Esophagus (tissue), 2 donors: ENCODE data around the gene SYNE3. TPM values are rescaled to one million over a fixed set of nuclear protein-coding genes. Genes with fewer than 3 reads are reported as not detected.

Experiments
- H3K27ac ChIP-seq, 2 donors: one replicate each; pipeline ENCODE4 v1.5.1; 2013; ENCODE audit warnings: low read depth in 2 of 2, mild to moderate bottlenecking in 2 of 2, inconsistent platforms in 1 of 2, low read length in 1 of 2, moderate library complexity in 1 of 2
- H3K27me3 ChIP-seq, 2 donors: one replicate each; pipeline ENCODE4 v1.6.1; 2013; ENCODE audit warnings: low read length in 2 of 2, control low read depth in 1 of 2, mild to moderate bottlenecking in 1 of 2; ENCODE audit not compliant: insufficient read depth in 2 of 2, control insufficient read depth in 1 of 2
- H3K36me3 ChIP-seq, 2 donors: one replicate each; pipeline ENCODE4 v1.6.1; 2013; ENCODE audit warnings: low read length in 1 of 2; ENCODE audit not compliant: control insufficient read depth in 2 of 2, insufficient read depth in 2 of 2
- H3K4me1 ChIP-seq, 2 donors: one replicate each; pipeline ENCODE4 v1.6.1; 2013; ENCODE audit warnings: low read length in 1 of 2; ENCODE audit not compliant: control insufficient read depth in 2 of 2, insufficient read depth in 2 of 2
- H3K4me3 ChIP-seq, 2 donors: one replicate each; pipeline ENCODE4 v1.5.1; 2013; ENCODE audit warnings: low read length in 2 of 2, mild to moderate bottlenecking in 2 of 2, low read depth in 1 of 2, moderate library complexity in 1 of 2
- H3K9me3 ChIP-seq, 2 donors: one replicate each; pipeline ENCODE4 v1.6.1; 2013; ENCODE audit warnings: mild to moderate bottlenecking in 2 of 2, low read depth in 1 of 2, low read length in 1 of 2, moderate library complexity in 1 of 2; ENCODE audit not compliant: control insufficient read depth in 2 of 2, insufficient read depth in 1 of 2
- WGBS, 2 donors: extraction: QIAGEN DNeasy Blood & Tissue Kit; methylation state at CpG; one replicate each; pipeline ENCODE4 v1.1.7; 2013; 5-methylcytosine and 5-hydroxymethylcytosine counted together
- polyA plus RNA-seq, 2 donors: library from polyadenylated mRNA; stranded (reverse); fragments of 200-250 nt; gene quantifications; one replicate each; pipeline ENCODE4 v1.2.3, GENCODE V29; 2013
- donor health status: healthy with polysubstance abuse.
- donor health status: Bipolar disorder and iron deficiency.

The SYNE3 gene
- under 1 TPM; 0.48 to 0.73 TPM for polyA plus RNA-seq

- WGBS, 2 donors = 4 to 12% methylated on average over 26 to 60 of the region's 60 CpGs
- peak within 1 kb of the TSS; percentile 65 to 85 for H3K27ac ChIP-seq
- H3K4me1 ChIP-seq = peaks cover 0 to 24% of the 10 kb centered on the region in 2 donors
- no peaks in the 10 kb centered on the region for H3K36me3 ChIP-seq
- no peaks in the 10 kb centered on the region for H3K9me3 ChIP-seq
- peak within 1 kb of the TSS; percentile 42 to 54 for H3K4me3 ChIP-seq
- H3K27me3 ChIP-seq = no peaks in the 10 kb centered on the region
These were observed at the start of gene SYNE3 for GRCh38 chr14:95516554-95517181. Gene SYNE3 (minus strand): TSS chr14:95516650. CDS start chr14:95475821, 40,829 bp downstream.

GRCh38 chr14:95564060-95564459, 47.6 kb upstream of the SYNE3 start:
- Histone ChIP-seq H3K36me3 (no peaks in the 10 kb centered on the region), H3K4me3 (no peak overlapping the region)
- WGBS, 2 donors = 31 to 55% methylated on average over 4 of the region's 4 CpGs

GRCh38 chr14:95562892-95563685, 46.6 kb upstream of the SYNE3 start:
- peaks cover 0 to 11% of the 10 kb centered on the region in 2 donors for H3K4me1 ChIP-seq
- no peaks in the 10 kb centered on the region for H3K36me3 ChIP-seq
- no peak overlapping the region for H3K27ac ChIP-seq
- H3K27me3 ChIP-seq = no peaks in the 10 kb centered on the region
- H3K4me3 ChIP-seq = no peak overlapping the region
- 67 to 71% methylated on average over 18 of the region's 18 CpGs for WGBS, 2 donors
- H3K9me3 ChIP-seq = no peaks in the 10 kb centered on the region

More at GRCh38 chr14:95564060-95564459, 47.6 kb upstream of the SYNE3 start:
- Histone ChIP-seq H3K9me3 (no peaks in the 10 kb centered on the region), H3K27me3 (no peaks in the 10 kb centered on the region), H3K4me1 (peaks cover 0 to 11% of the 10 kb centered on the region in 2 donors), H3K27ac (no peak overlapping the region)

GRCh38 chr14:95561001-95561412, 44.6 kb upstream of the SYNE3 start:
- Histone ChIP-seq H3K9me3 (no peaks in the 10 kb centered on the region), H3K4me1 (peaks cover 0 to 11% of the 10 kb centered on the region in 2 donors), H3K27me3 (no peaks in the 10 kb centered on the region), H3K4me3 (no peak overlapping the region), H3K27ac (no peak overlapping the region), H3K36me3 (no peaks in the 10 kb centered on the region)
- 6 to 11% methylated on average over 14 of the region's 14 CpGs for WGBS, 2 donors

- Histone ChIP-seq H3K4me3 (no peak overlapping the region), H3K4me1 (peaks cover 0 to 9% of the 10 kb centered on the region in 2 donors), H3K36me3 (no peaks in the 10 kb centered on the region), H3K27ac (peak overlapping the region in 1 of 2 donors; percentile 25), H3K9me3 (no peaks in the 10 kb centered on the region), H3K27me3 (no peaks in the 10 kb centered on the region)
- 33 to 43% methylated on average over 6 of the region's 6 CpGs for WGBS, 2 donors
These were observed 42.8 kb upstream of the SYNE3 start for GRCh38 chr14:95559203-95559602.

GRCh38 chr14:95557832-95558231, 41.4 kb upstream of the SYNE3 start:
- Histone ChIP-seq H3K9me3 (no peaks in the 10 kb centered on the region), H3K27ac (no peak overlapping the region), H3K4me1 (peaks cover 0 to 2% of the 10 kb centered on the region in 2 donors), H3K36me3 (no peaks in the 10 kb centered on the region), H3K27me3 (no peaks in the 10 kb centered on the region), H3K4me3 (no peak overlapping the region)
- WGBS, 2 donors = 64 to 78% methylated on average over 2 of the region's 2 CpGs

GRCh38 chr14:95557291-95557690, 40.8 kb upstream of the SYNE3 start:
- no peak overlapping the region for H3K27ac ChIP-seq
- 86% methylated on average over 11 of the region's 11 CpGs for WGBS, 2 donors

GRCh38 chr14:95555053-95555452, 38.6 kb upstream of the SYNE3 start:
- Histone ChIP-seq H3K27me3 (no peaks in the 10 kb centered on the region), H3K27ac (no peak overlapping the region), H3K4me3 (no peak overlapping the region), H3K4me1 (no peaks in the 10 kb centered on the region), H3K9me3 (no peaks in the 10 kb centered on the region), H3K36me3 (no peaks in the 10 kb centered on the region)
- WGBS, 2 donors = 96 to 97% methylated on average over 10 of the region's 10 CpGs

More at GRCh38 chr14:95557291-95557690, 40.8 kb upstream of the SYNE3 start:
- Histone ChIP-seq H3K4me1 (no peaks in the 10 kb centered on the region), H3K9me3 (no peaks in the 10 kb centered on the region), H3K36me3 (no peaks in the 10 kb centered on the region), H3K4me3 (no peak overlapping the region), H3K27me3 (no peaks in the 10 kb centered on the region)

GRCh38 chr14:95553141-95553540, 36.7 kb upstream of the SYNE3 start:
- Histone ChIP-seq H3K4me3 (no peak overlapping the region), H3K27ac (no peak overlapping the region), H3K27me3 (no peaks in the 10 kb centered on the region), H3K9me3 (no peaks in the 10 kb centered on the region), H3K4me1 (no peaks in the 10 kb centered on the region), H3K36me3 (no peaks in the 10 kb centered on the region)
- WGBS, 2 donors = 90 to 91% methylated on average over 7 of the region's 7 CpGs
